Activated naive CD4-positive, alpha-beta T cell treated with anti-CD3 and anti-CD28 coated beads for 36 hours (primary cell): Measurements from ENCODE around the gene CNTN5. TPM values are rescaled to one million over a fixed set of nuclear protein-coding genes. Genes with fewer than 3 reads are reported as not detected.

ENCODE experiments used
- CTCF ChIA-PET: fragments of 350-600 bp; sonication (Branson Sonifier 250); formaldehyde crosslinking; loops from one replicate; lab custom pipeline; 2021; ENCODE audit warnings: antibody characterized with exemption; lab: Charles Lee
- DNase-seq: peaks from one replicate; pipeline ENCODE4 v3.0.0-alpha.2; 2020
- H3K27ac Mint-ChIP-seq: one replicate; pipeline ENCODE4 v1.8.0; 2021; ENCODE audit warnings: mild to moderate bottlenecking, mixed read lengths
- H3K27me3 Mint-ChIP-seq: one replicate; pipeline ENCODE4 v1.8.0; 2021; ENCODE audit warnings: low read depth, mixed read lengths
- H3K36me3 Mint-ChIP-seq: one replicate; pipeline ENCODE4 v1.8.0; 2021; ENCODE audit warnings: low read depth, mixed read lengths
- H3K4me1 Mint-ChIP-seq: one replicate; pipeline ENCODE4 v1.8.0; 2021; ENCODE audit warnings: low read depth, mixed read lengths
- H3K4me3 Mint-ChIP-seq: one replicate; pipeline ENCODE4 v1.8.0; 2021; ENCODE audit warnings: mild to moderate bottlenecking, moderate library complexity, mixed read lengths
- H3K9me3 Mint-ChIP-seq: one replicate; pipeline ENCODE4 v1.8.0; 2021; ENCODE audit warnings: mixed read lengths
- intact Hi-C: fragments of 100-400 bp; cut with micrococcal nuclease; formaldehyde crosslinking; loops from one replicate; pipeline ENCODE4 v1.15.1; 2023
- total RNA-seq, 2 experiments: library from RNA; stranded (reverse); gene quantifications; one replicate each; pipeline ENCODE4 v1.2.3, GENCODE V29; 2021

Gene CNTN5
- total RNA-seq, 2 experiments from 2014 or later: not detected

DNA sequence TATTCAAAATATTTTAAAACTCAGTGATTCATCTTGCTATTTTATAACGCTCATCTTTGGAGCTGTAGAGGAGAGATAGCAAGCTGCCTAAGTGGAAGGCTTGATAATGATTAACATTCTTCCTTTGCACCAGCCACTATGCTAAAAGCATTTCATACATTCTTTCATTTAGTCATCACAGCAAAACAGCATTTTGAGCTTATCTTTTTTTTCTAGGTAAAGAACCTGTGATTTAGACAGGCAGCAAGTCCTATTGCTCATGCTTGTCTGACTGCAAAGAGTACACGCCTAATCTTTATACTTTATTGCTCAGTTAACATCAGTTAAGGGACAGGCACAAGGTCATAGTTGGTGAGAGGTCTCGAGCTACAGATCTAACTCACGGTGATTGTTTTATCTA, 953.2 kb downstream of the CNTN5 start:
- intact Hi-C loops: no loop called here
- Mint-ChIP-seq H3K27me3 (no peaks in the 10 kb centered on the region), H3K4me3 (no peak overlapping the region), H3K36me3 (no peaks in the 10 kb centered on the region), H3K4me1 (no peaks in the 10 kb centered on the region), H3K27ac (no peak overlapping the region), H3K9me3 (peaks cover 7% of the 10 kb centered on the region)
- DNase-seq: no peak
- CTCF ChIA-PET: interaction anchor here (0.6 kb wide), 1 partner anchor 307 kb away, joined by 3 read pairs; no protein-coding TSS in a partner anchor

DNA sequence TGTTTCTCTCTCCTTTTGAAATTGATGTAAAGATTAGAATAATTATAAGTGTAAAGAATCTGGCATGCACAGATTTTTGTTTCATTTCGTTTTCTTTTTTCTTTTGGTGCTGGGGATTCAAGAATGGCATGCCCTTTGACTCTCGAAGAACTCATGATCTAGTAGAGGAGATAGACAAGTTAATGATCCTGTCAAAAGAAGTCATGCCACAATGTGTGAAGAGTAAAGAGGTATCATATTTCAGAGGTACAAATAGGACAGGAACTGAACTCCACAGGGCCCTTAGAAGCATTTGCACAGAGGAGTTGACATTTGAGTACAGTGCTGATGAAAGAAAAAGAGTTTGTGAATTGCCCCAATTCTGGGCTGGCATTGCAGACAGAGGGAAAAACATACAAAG, 958.3 kb downstream of the CNTN5 start:
- no peak for DNase-seq
- H3K4me3 Mint-ChIP-seq: no peak overlapping the region
- no peak overlapping the region for H3K27ac Mint-ChIP-seq
- no peaks in the 10 kb centered on the region for H3K27me3 Mint-ChIP-seq
- CTCF ChIA-PET: no interaction called here
- no peaks in the 10 kb centered on the region for H3K36me3 Mint-ChIP-seq
- H3K4me1 Mint-ChIP-seq: no peaks in the 10 kb centered on the region
- H3K9me3 Mint-ChIP-seq: peaks cover 8% of the 10 kb centered on the region
- intact Hi-C loops: no loop called here

DNA sequence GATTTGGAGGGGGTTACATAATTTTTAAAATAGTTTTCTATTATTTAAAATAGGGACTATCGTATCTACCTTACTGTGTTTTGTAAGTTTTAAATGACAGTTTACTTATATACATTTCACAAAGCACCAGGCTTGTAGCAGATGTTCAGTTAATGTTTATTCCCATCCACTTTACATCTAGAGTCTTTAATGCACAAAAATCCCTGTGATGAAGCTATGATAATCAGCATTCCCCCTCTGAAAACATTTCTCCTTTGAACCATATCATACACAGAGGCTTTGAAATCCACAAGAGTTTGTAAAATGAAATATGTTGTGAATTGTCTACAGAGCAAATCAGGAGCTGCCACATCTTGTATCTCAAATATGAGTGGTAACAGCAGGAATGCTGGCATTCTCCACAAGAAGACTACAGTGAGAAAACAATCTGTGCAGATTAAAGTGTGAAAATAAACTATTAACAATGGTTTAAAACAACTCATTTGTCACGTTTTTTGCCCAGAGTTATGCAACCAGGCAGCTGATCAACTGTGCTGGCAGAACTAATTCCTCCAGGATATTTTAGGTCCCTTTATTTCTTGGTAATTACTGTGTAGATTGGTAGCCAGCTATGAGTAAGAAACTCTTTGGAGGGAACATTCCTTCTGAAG, 967.2 kb downstream of the CNTN5 start:
- H3K4me3 Mint-ChIP-seq: no peak overlapping the region
- intact Hi-C loops: no loop called here
- no peaks in the 10 kb centered on the region for H3K36me3 Mint-ChIP-seq
- peaks cover 11% of the 10 kb centered on the region for H3K9me3 Mint-ChIP-seq
- CTCF ChIA-PET: no interaction called here
- no peak overlapping the region for H3K27ac Mint-ChIP-seq
- no peaks in the 10 kb centered on the region for H3K27me3 Mint-ChIP-seq
- H3K4me1 Mint-ChIP-seq: no peaks in the 10 kb centered on the region
- no peak for DNase-seq

DNA sequence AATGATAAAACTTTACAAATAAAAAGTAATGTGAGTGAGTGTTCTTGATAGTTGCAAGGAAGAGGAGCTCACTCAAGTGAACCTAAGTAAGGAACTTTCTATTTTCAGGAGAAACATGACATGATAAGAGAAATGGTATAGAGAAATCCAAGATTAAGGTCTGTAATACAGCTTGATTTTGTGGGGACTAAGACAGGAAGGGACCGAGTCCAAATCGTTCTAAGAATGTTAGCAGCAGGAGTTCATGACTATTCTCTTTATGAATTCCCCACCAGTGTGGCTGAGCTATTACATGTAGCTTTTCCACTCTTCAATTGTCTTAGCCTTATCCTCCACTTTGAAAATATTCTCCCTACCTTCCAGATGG, 967.7 kb downstream of the CNTN5 start:
- peaks cover 11% of the 10 kb centered on the region for H3K9me3 Mint-ChIP-seq

DNA sequence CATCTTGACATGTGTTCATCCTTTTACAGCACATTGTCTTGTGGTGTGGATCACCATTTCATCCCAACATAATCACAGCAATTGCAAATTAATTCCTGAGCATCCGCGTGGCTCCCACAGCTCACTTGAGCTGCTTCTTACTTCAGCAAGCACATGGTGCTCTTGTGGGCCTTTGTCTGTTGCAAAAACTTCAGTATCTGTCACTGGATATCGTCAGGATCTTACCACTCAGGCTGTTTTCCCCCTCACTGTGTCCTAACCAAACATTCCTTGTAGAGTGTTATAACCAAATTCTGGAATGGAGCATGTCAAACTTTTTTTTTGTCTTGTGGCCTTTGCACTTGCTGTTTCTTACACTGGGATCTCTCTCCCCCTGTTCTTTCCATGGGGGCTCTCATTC, 983.2 kb downstream of the CNTN5 start:
- CTCF ChIA-PET: no interaction called here
- no peak for DNase-seq
- Mint-ChIP-seq H3K27ac (no peak overlapping the region), H3K9me3 (peaks cover 8% of the 10 kb centered on the region), H3K36me3 (no peaks in the 10 kb centered on the region), H3K27me3 (no peaks in the 10 kb centered on the region), H3K4me3 (no peak overlapping the region), H3K4me1 (no peaks in the 10 kb centered on the region)
- intact Hi-C loops: no loop called here

More for the DNA sequence above, 967.7 kb downstream of the CNTN5 start:
- Mint-ChIP-seq H3K27me3 (no peaks in the 10 kb centered on the region), H3K4me1 (no peaks in the 10 kb centered on the region), H3K27ac (no peak overlapping the region), H3K4me3 (no peak overlapping the region), H3K36me3 (no peaks in the 10 kb centered on the region)
- CTCF ChIA-PET: no interaction called here
- no peak for DNase-seq
- intact Hi-C loops: no loop called here

DNA sequence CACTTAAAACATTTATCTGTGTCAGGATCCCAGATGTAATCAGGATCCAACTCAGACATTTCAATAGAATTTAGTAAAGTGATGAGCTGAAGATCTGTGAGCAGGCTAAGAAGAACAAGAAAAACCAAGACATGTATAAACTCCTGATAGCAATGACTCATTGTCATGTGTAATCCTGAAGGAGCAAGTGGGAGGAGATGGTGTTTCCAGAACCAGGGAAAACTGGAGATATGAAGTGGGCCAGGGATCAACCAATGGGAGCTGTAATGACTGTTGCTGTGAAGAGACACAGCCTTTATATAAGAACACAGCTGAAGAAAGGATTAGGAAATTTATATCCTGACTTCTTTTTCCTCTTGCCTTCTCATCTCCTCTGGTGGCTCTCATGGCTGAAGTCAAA, 983.8 kb downstream of the CNTN5 start:
- Mint-ChIP-seq H3K4me1 (no peaks in the 10 kb centered on the region), H3K36me3 (no peaks in the 10 kb centered on the region), H3K27me3 (no peaks in the 10 kb centered on the region), H3K9me3 (peaks cover 8% of the 10 kb centered on the region), H3K27ac (no peak overlapping the region), H3K4me3 (no peak overlapping the region)
- CTCF ChIA-PET: no interaction called here
- intact Hi-C loops: no loop called here
- DNase-seq: no peak

DNA sequence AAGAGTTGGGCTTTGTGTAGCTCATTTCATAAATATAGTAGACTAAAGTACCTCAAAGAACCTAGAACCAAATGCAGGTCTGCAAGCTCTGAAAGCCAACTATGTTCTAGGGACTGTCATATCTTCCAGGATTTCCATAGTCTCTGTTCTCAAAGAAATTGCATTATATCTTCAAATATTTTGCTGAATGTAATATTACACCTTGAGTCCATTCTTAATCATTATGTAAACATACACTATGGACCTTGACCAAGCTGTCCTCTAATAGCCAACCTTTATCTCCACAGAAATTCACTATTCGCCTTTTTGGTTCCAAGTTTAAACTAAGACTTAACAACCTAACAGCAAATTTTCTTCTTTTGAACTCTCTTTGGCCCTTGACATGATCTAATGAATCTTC, 987.7 kb downstream of the CNTN5 start:
- CTCF ChIA-PET: no interaction called here
- no peak for DNase-seq
- Mint-ChIP-seq H3K27ac (no peak overlapping the region), H3K36me3 (no peaks in the 10 kb centered on the region), H3K27me3 (no peaks in the 10 kb centered on the region), H3K4me3 (no peak overlapping the region), H3K4me1 (no peaks in the 10 kb centered on the region), H3K9me3 (peaks cover 6% of the 10 kb centered on the region)
- intact Hi-C loops: no loop called here

DNA sequence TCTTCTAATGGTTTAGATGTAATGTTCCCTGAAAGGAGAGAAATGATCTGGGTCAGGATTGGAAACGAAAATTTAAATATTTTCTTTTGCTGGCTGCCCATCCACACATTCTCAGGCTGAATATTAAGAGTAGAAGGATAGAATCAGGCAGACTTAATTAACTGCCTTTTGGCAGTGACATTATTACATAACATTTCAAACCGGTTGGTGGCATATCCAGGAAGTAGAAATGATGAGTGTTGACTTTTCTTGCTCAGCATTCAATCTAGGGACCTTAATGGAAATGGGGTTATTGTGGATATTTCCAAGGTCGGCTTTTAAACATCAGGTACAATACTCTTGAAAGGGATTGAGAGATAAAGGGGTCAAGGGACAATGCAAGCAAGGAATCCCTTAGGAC, 989.0 kb downstream of the CNTN5 start:
- H3K27me3 Mint-ChIP-seq: no peaks in the 10 kb centered on the region
- intact Hi-C loops: no loop called here
- H3K36me3 Mint-ChIP-seq: no peaks in the 10 kb centered on the region
- H3K27ac Mint-ChIP-seq: no peak overlapping the region
- no peak overlapping the region for H3K4me3 Mint-ChIP-seq
- H3K4me1 Mint-ChIP-seq: no peaks in the 10 kb centered on the region
- CTCF ChIA-PET: interaction anchor here (0.7 kb wide), 1 partner anchor 29 kb away, joined by 4 read pairs; no protein-coding TSS in a partner anchor
- H3K9me3 Mint-ChIP-seq: peaks cover 7% of the 10 kb centered on the region
- no peak for DNase-seq

DNA sequence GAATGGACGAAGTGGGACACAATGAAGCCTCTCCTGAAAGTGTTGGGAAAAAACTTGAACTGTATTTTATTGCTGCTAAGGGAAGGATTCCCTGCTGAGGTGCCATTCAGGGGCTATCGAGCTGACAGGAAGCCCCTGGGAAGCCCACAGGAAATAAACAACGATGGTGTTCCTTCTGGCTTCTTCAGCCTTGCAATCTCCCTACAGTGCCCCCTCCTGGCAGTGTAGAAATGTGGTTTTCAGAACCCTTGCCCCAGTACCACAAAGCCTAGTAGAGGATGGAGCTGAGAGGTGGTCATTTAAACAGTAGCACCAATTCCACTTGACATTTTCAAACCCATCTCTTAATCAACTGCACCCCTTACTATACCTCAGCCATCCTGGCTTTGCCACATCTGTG, 989.6 kb downstream of the CNTN5 start:
- intact Hi-C loops: no loop called here
- no peak overlapping the region for H3K27ac Mint-ChIP-seq
- CTCF ChIA-PET: no interaction called here
- no peak for DNase-seq
- no peaks in the 10 kb centered on the region for H3K4me1 Mint-ChIP-seq
- peaks cover 7% of the 10 kb centered on the region for H3K9me3 Mint-ChIP-seq
- no peaks in the 10 kb centered on the region for H3K36me3 Mint-ChIP-seq
- no peak overlapping the region for H3K4me3 Mint-ChIP-seq
- H3K27me3 Mint-ChIP-seq: no peaks in the 10 kb centered on the region

DNA sequence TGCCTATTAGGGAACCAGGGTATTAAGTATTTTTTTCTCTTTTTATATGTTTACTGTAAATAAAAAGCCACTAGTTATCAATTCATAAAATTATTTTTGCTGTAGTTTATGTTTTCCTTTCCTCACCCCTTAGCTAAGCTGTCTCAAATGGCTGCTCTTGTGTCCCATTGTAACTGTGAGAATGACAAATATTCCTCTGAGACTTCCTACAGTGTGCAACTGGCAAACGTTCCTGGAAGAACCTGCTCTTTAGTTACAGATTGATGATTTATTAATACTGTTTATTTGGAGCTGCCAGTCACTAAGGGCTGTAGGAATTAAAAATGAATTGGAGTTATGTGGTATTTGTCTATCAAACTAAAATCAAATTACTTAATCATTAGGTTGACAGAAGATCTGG, 990.9 kb downstream of the CNTN5 start:
- intact Hi-C loops: no loop called here
- H3K4me1 Mint-ChIP-seq: no peaks in the 10 kb centered on the region

DNA sequence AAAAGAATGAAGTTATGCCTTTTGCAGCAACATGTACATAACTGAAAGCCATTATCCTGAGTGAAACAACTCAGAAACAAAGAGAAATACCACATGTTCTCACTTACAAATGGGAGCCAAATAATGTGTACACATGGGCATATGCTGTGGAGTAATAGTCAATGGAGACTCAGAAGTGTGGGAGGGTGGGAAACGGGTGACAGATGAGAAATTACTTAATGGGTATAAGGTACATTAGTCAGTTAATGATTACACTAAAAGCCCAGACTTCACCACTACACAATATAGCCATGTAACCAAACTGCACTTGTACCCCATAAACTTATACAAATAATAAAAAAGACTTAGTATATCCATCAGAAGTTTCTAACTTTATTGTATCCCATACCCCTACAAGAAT, 992.3 kb downstream of the CNTN5 start:
- no peak for DNase-seq
- intact Hi-C loops: no loop called here
- no peak overlapping the region for H3K27ac Mint-ChIP-seq
- H3K27me3 Mint-ChIP-seq: no peaks in the 10 kb centered on the region
- CTCF ChIA-PET: no interaction called here
- H3K36me3 Mint-ChIP-seq: no peaks in the 10 kb centered on the region
- H3K9me3 Mint-ChIP-seq: peaks cover 2% of the 10 kb centered on the region
- H3K4me3 Mint-ChIP-seq: no peak overlapping the region
- H3K4me1 Mint-ChIP-seq: no peaks in the 10 kb centered on the region

More for the DNA sequence above, 990.9 kb downstream of the CNTN5 start:
- Mint-ChIP-seq H3K4me3 (no peak overlapping the region), H3K36me3 (no peaks in the 10 kb centered on the region), H3K27ac (no peak overlapping the region), H3K27me3 (no peaks in the 10 kb centered on the region), H3K9me3 (peaks cover 2% of the 10 kb centered on the region)
- CTCF ChIA-PET: interaction anchor here (0.7 kb wide), 1 partner anchor 10 kb away, joined by 3 read pairs; no protein-coding TSS in a partner anchor
- DNase-seq: no peak

DNA sequence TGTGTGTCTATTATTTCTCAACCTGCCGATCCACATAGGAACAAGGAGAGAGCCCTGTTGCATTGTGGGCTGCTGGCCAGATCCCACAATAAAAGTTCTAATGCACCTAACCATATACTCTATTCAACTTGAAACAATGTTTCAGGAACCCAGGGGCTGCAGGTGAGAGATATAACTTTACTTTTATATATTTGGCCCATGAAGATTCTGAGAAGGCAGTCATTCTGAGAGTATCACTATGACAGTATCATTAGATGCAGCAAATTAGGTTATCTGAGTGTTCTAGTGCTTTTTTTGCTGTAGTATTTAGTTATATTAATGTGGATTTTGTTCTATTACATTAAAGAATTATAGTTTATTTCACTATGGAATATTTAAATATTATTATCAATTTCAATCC, 1011.2 kb downstream of the CNTN5 start:
- peaks cover 12% of the 10 kb centered on the region for H3K9me3 Mint-ChIP-seq
- intact Hi-C loops: no loop called here
- H3K4me3 Mint-ChIP-seq: no peak overlapping the region
- DNase-seq: no peak
- H3K36me3 Mint-ChIP-seq: no peaks in the 10 kb centered on the region
- no peaks in the 10 kb centered on the region for H3K27me3 Mint-ChIP-seq
- H3K27ac Mint-ChIP-seq: no peak overlapping the region
- CTCF ChIA-PET: no interaction called here
- H3K4me1 Mint-ChIP-seq: no peaks in the 10 kb centered on the region

DNA sequence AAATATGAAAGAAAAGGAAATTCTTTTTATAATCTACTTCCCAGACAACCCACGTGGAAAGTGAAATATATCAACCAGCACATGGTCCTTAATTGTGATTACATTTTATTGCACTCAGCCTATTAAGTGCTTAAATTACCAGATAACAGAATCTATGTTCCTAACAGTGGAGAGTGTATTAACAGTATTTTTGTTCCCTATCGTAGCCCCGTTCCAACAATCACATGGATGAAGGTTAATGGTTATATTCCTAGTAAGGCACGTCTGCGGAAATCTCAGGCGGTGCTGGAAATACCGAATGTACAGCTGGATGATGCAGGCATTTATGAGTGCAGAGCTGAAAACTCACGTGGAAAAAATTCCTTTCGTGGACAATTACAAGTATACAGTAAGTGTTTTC, 1040.3 kb downstream of the CNTN5 start:
- DNase-seq: no peak
- Mint-ChIP-seq H3K27ac (no peak overlapping the region), H3K4me3 (no peak overlapping the region), H3K9me3 (peaks cover 2% of the 10 kb centered on the region), H3K27me3 (no peaks in the 10 kb centered on the region), H3K36me3 (no peaks in the 10 kb centered on the region), H3K4me1 (no peaks in the 10 kb centered on the region)
- CTCF ChIA-PET: no interaction called here
- intact Hi-C loops: no loop called here
